Activated CD4-positive, CD25-positive, alpha-beta regulatory T cell treated with anti-CD3 and anti-CD28 coated beads, Interleukin-2, amount 50 U/mL, for 16 hours (primary cell): ENCODE results near the gene STAT6.

Source experiments
- DNase-seq: peaks from one replicate; pipeline ENCODE4 v3.0.0-alpha.2; 2020; ENCODE audit warnings: low read depth, low spot score

The STAT6 gene

GRCh38 chr12:57049890-57050289, 61.3 kb downstream of the STAT6 start, which contains the start of gene MYO1A:
TSS of gene MYO1A (minus strand) at chr12:57050129. CDS start at chr12:57048323, 1,806 bp downstream.
- DNase-seq, result no peak

DNA sequence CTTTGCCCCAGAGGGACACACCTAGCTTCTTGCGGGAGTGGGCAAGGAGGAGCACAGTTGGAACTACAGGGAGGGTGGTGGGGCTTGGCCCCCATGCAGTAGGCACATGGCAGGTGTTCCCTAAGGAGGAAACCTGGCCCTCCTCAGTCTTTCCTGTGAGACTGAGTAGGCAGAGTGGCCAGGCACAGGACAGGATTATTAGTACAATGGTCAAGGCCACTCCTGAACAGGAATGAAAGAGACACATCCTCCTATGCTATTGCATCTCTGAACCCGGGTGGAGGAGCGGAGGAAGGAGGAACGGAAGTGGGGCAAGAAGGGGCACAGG, 62.1 kb downstream of the STAT6 start:
- DNase-seq, result no peak

- DNase-seq, result no peak
Observed at GRCh38 chr12:57048423-57049118, 62.6 kb downstream of the STAT6 start.

GRCh38 chr12:57047981-57048380, 63.2 kb downstream of the STAT6 start:
- no peak for DNase-seq

DNA sequence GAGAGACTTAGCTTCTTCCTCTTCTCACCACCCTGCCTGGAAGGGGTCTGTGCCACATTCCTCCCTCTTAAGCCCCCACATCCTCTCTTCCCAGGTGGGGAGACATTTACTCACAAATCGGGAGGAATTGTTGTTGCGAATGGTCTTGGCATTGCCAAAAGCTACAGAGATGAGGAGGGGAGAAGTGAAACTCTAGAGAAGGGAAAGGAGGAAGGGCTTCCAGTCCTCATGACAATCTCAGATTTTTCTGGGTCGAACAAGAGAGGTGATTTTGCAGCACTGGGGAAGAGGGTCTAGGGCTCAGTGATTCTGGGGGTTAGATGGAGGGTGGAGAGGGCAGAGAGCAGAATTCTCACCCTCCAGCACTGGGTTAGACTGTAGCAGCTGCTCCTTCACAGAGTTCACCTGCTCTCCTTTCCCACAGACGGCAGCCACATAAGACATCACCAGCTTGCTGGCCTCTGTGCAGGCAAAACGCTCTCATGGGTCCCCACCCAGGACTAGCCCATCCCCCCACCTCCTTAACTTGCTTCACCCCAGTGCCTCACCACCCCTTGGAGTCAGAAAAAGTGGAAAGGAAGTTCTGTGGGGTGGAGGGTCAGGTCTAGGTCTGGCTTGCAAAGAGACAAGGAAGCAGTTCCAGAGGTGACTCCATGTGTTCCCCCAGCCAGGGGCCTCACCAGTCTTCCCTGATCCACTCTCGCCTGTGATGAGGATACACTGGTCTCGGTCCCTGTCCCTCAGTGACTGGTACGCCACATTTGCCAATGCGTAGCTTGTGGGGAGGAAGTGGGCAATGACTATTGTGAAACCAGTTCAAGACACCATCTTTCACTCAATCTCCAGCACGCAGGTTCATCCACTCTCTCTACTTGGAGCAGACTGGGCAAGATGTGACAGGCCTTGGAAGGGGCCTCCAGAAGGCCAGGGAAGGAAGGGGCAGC, 63.9 kb downstream of the STAT6 start:
- DNase-seq, result no peak

DNA sequence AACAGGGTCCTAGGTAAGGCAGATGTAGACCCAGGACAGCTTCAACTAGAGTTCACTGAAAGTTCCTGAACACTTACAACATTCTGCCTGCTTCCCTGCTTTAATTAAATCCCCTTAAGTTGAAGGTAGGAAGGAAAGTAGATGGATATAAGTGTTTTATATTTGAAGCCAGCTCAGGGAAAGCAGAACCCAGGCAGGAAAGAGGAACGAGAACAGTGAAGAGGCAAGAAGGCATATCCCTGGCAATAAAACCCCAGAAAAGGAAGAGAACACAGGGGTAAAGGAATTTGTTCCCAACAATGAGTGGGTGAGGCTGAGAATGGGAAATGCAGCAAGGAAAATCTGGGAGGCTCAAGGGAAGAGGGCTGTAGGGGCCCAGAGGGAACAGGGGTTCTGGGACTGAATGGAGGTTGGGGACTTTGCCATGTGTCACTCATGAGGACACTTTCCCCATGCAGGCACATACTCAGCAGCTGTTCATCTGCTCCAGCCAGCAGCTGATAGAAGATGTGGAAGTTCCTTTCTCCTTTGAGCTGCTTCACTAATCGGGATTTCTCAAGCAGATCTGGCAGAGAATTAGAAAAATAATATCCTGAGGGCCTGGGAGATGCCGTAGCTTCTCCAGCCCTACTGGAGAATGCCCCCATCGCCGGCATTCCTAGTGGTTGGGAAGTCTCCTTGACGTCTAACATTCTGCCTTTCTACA, 64.9 kb downstream of the STAT6 start:
- DNase-seq, result no peak
